Small intestine (tissue), 7 donors: Measurements from ENCODE around the gene TBC1D12. TPM values are rescaled to one million over a fixed set of nuclear protein-coding genes. Genes with fewer than 3 reads are reported as not detected.

Experiments
- DNase-seq, 2 donors: peaks; one replicate each; pipeline versions ENCODE4 v3.0.0 to v3.0.0-alpha.2; 2013
- FAIRE-seq: peaks from 2 replicates; lab custom pipeline; 2012; peaks lifted over from hg19 to GRCh38; lab: Jason Lieb, UNC
- H3K27ac ChIP-seq, 3 donors: one replicate each; pipeline ENCODE4 v1.5.1; 2013; ENCODE audit warnings: low read length in 2 of 3, mild to moderate bottlenecking in 2 of 3, control low read depth in 1 of 3, inconsistent platforms in 1 of 3, low read depth in 1 of 3, moderate library complexity in 1 of 3
- H3K27me3 ChIP-seq, 3 donors: one replicate each; pipeline ENCODE4 v1.6.1; 2013; ENCODE audit warnings: low read length in 3 of 3, inconsistent platforms in 1 of 3; ENCODE audit not compliant: control insufficient read depth in 3 of 3, insufficient read depth in 3 of 3
- H3K36me3 ChIP-seq, 3 donors: one replicate each; pipeline ENCODE4 v1.6.1; 2013; ENCODE audit warnings: low read length in 3 of 3, inconsistent platforms in 1 of 3, low read depth in 1 of 3, mild to moderate bottlenecking in 1 of 3, moderate library complexity in 1 of 3; ENCODE audit not compliant: control insufficient read depth in 3 of 3, insufficient read depth in 2 of 3
- H3K4me1 ChIP-seq, 3 donors: one replicate each; pipeline ENCODE4 v1.6.1; 2013; ENCODE audit warnings: low read length in 2 of 3, inconsistent platforms in 1 of 3, low read depth in 1 of 3, mild to moderate bottlenecking in 1 of 3, moderate library complexity in 1 of 3; ENCODE audit not compliant: control insufficient read depth in 3 of 3, insufficient read depth in 2 of 3
- H3K4me3 ChIP-seq, 3 donors: one replicate each; pipeline ENCODE4 v1.5.1; 2013; ENCODE audit warnings: low read length in 3 of 3, control low read depth in 1 of 3, inconsistent platforms in 1 of 3, low read depth in 1 of 3, mild to moderate bottlenecking in 1 of 3, moderate library complexity in 1 of 3
- H3K9me3 ChIP-seq, 2 donors: one replicate each; pipeline ENCODE4 v1.6.1; 2013; ENCODE audit warnings: low read depth in 1 of 2, low read length in 1 of 2; ENCODE audit not compliant: control insufficient read depth in 2 of 2, insufficient read depth in 1 of 2
- WGBS, 3 donors: extraction: QIAGEN DNeasy Blood & Tissue Kit; methylation state at CpG; one replicate each; pipeline ENCODE4 v1.1.7; 2013; 5-methylcytosine and 5-hydroxymethylcytosine counted together
- polyA plus RNA-seq, 4 donors: library from polyadenylated mRNA; stranded (reverse) in 3 of 4; unstranded in 1 of 4; fragments of 200-250 nt in 3 of 4; fragments of 120-200 nt in 1 of 4; gene quantifications; one replicate each; pipeline versions ENCODE4 v1.2.1 to v1.2.3, GENCODE V29; 2013
- donor health status: healthy with polysubstance abuse.
- donor health status: control.
- donor health status: control.
- donor health status: Bipolar disorder and iron deficiency.
- donor health status: healthy.

The TBC1D12 gene
- polyA plus RNA-seq, 4 donors, result 6.4 to 17.7 (median 13.3) TPM

- Histone ChIP-seq H3K4me3 (no peak overlapping the region), H3K9me3 (peaks cover 0 to 9% of the 10 kb centered on the region in 2 donors), H3K27ac (no peak overlapping the region), H3K27me3 (no peaks in the 10 kb centered on the region), H3K36me3 (no peaks in the 10 kb centered on the region), H3K4me1 (no peaks in the 10 kb centered on the region)
- DNase-seq (no peak), FAIRE-seq (no peak)
- WGBS, 3 donors, result 75 to 91% (median 84%) methylated on average over 1 of the region's 1 CpG
These were observed 24.8 kb downstream of the TBC1D12 start for GRCh38 chr10:94427166-94427565.

GRCh38 chr10:94428766-94429707 lies 26.7 kb downstream of the TBC1D12 start:
- no peak for FAIRE-seq
- 80 to 84% (median 82%) methylated on average over 8 of the region's 8 CpGs for whole genome bisulfite sequencing, 3 donors
- DNase-seq, result peak in 1 of 2 donors; percentile 32
- Histone ChIP-seq H3K9me3 (peaks cover 0 to 9% of the 10 kb centered on the region in 2 donors), H3K4me1 (no peaks in the 10 kb centered on the region), H3K36me3 (no peaks in the 10 kb centered on the region), H3K27me3 (no peaks in the 10 kb centered on the region), H3K27ac (no peak overlapping the region), H3K4me3 (no peak overlapping the region)

GRCh38 chr10:94430701-94431100 lies 28.4 kb downstream of the TBC1D12 start:
- Histone ChIP-seq H3K27me3 (no peaks in the 10 kb centered on the region), H3K27ac (no peak overlapping the region)

GRCh38 chr10:94432443-94432842 lies 30.1 kb downstream of the TBC1D12 start:
- DNase-seq (no peak), FAIRE-seq (no peak)

More at GRCh38 chr10:94430701-94431100, 28.4 kb downstream of the TBC1D12 start:
- Histone ChIP-seq H3K4me1 (no peaks in the 10 kb centered on the region), H3K4me3 (no peak overlapping the region), H3K9me3 (peaks cover 0 to 3% of the 10 kb centered on the region in 2 donors), H3K36me3 (no peaks in the 10 kb centered on the region)
- no peak for DNase-seq
- 79 to 94% (median 90%) methylated on average over 1 of the region's 1 CpG for WGBS, 3 donors
- FAIRE-seq, result no peak

GRCh38 chr10:94439275-94439861 lies 37.0 kb downstream of the TBC1D12 start:
- Histone ChIP-seq H3K4me1 (peaks cover 0 to 5% (median 0%) of the 10 kb centered on the region in 3 donors), H3K36me3 (no peaks in the 10 kb centered on the region), H3K27me3 (no peaks in the 10 kb centered on the region), H3K9me3 (peaks cover 0 to 19% of the 10 kb centered on the region in 2 donors), H3K4me3 (no peak overlapping the region), H3K27ac (no peak overlapping the region)
- FAIRE-seq (no peak), DNase-seq (no peak)
- WGBS, 3 donors, result 39 to 62% (median 47%) methylated on average over 4 of the region's 4 CpGs

More at GRCh38 chr10:94432443-94432842, 30.1 kb downstream of the TBC1D12 start:
- Histone ChIP-seq H3K27ac (no peak overlapping the region), H3K4me3 (no peak overlapping the region), H3K36me3 (no peaks in the 10 kb centered on the region), H3K4me1 (no peaks in the 10 kb centered on the region), H3K27me3 (no peaks in the 10 kb centered on the region), H3K9me3 (peaks cover 0 to 12% of the 10 kb centered on the region in 2 donors)

GRCh38 chr10:94440096-94440495 lies 37.8 kb downstream of the TBC1D12 start:
- no peak overlapping the region for H3K4me3 ChIP-seq
- H3K4me1 ChIP-seq, result peaks cover 0 to 5% (median 0%) of the 10 kb centered on the region in 3 donors
- DNase-seq, result no peak
- no peak overlapping the region for H3K27ac ChIP-seq
- no peak for FAIRE-seq
- H3K27me3 ChIP-seq, result no peaks in the 10 kb centered on the region
- H3K36me3 ChIP-seq, result no peaks in the 10 kb centered on the region
- H3K9me3 ChIP-seq, result peaks cover 0 to 19% of the 10 kb centered on the region in 2 donors

GRCh38 chr10:94443047-94443446 lies 40.7 kb downstream of the TBC1D12 start:
- DNase-seq, result no peak
- no peak for FAIRE-seq
- no peaks in the 10 kb centered on the region for H3K27me3 ChIP-seq
- H3K4me1 ChIP-seq, result peaks cover 0 to 5% (median 0%) of the 10 kb centered on the region in 3 donors
- WGBS, 3 donors, result 43 to 55% (median 48%) methylated on average over 2 of the region's 2 CpGs
- peaks cover 0 to 2% (median 0%) of the 10 kb centered on the region in 3 donors for H3K36me3 ChIP-seq
- no peak overlapping the region for H3K4me3 ChIP-seq
- H3K27ac ChIP-seq, result no peak overlapping the region
- peaks cover 0 to 4% of the 10 kb centered on the region in 2 donors for H3K9me3 ChIP-seq

GRCh38 chr10:94443549-94443948 lies 41.2 kb downstream of the TBC1D12 start:
- no peak for DNase-seq
- peaks cover 0 to 2% (median 0%) of the 10 kb centered on the region in 3 donors for H3K36me3 ChIP-seq
- no peaks in the 10 kb centered on the region for H3K27me3 ChIP-seq
- no peak for FAIRE-seq
- no peak overlapping the region for H3K4me3 ChIP-seq
- WGBS, 3 donors, result 80 to 90% (median 86%) methylated on average over 4 of the region's 4 CpGs
- no peak overlapping the region for H3K27ac ChIP-seq
- H3K9me3 ChIP-seq, result no peaks in the 10 kb centered on the region
- peaks cover 0 to 5% (median 0%) of the 10 kb centered on the region in 3 donors for H3K4me1 ChIP-seq
